ENCODE data around the gene PLD5.

- TF ChIP-seq ELF1 (CRISPR knock-in tag; IDR thresholded peaks at IDR 0.05) (no peak), TGIF2 (CRISPR knock-in tag; IDR thresholded peaks at IDR 0.05) (no peak), POLR2AphosphoS5 (IDR thresholded peaks at IDR 0.05; ENCODE audit: low read depth, low read length) (no peak), ZNF746 (CRISPR knock-in tag; IDR thresholded peaks at IDR 0.05) (no peak), CEBPB (IDR thresholded peaks at IDR 0.05; ENCODE audit: borderline replicate concordance, low read depth, low read length) (no peak)
These were observed 298.5 kb downstream of the PLD5 start for GRCh38 chr1:242225767-242226573.
